ENCODE results near the gene PIH1D1.
"Not testable (repeated sequence)": the region's sequence is repeated elsewhere in the genome, so short reads cannot be mapped to it uniquely, and the experiment has no call there.

Gene PIH1D1

GRCh38 chr19:49481020-49481683, 29.5 kb upstream of the PIH1D1 start:
- no peak for DNase-seq (ENCODE audit: low read depth)

GRCh38 chr19:49479975-49480628, 28.5 kb upstream of the PIH1D1 start:
- no peak for DNase-seq (ENCODE audit: low read depth)

- DNase-seq (ENCODE audit: low read depth) = no peak
Observed at GRCh38 chr19:49475995-49476880, 24.6 kb upstream of the PIH1D1 start.

GRCh38 chr19:49475191-49475917, 23.7 kb upstream of the PIH1D1 start:
- no peak for DNase-seq (ENCODE audit: low read depth)

GRCh38 chr19:49474542-49474924, 22.9 kb upstream of the PIH1D1 start:
- no peak for DNase-seq (ENCODE audit: low read depth)

- DNase-seq (ENCODE audit: low read depth) = peak; percentile 83
Observed at GRCh38 chr19:49473868-49474541, 22.4 kb upstream of the PIH1D1 start, which contains the start of gene FLT3LG. FLT3LG (plus strand) TSS chr19:49474215; CDS start chr19:49474640, 425 bp downstream.

GRCh38 chr19:49473501-49473867, 21.9 kb upstream of the PIH1D1 start:
- not testable (repeated sequence) for DNase-seq (ENCODE audit: low read depth)

- DNase-seq (ENCODE audit: low read depth) = no peak
Observed at GRCh38 chr19:49472936-49473335, 21.3 kb upstream of the PIH1D1 start.

GRCh38 chr19:49470615-49470978, 19.0 kb upstream of the PIH1D1 start:
- no peak for DNase-seq (ENCODE audit: low read depth)

GRCh38 chr19:49469828-49470614, 18.4 kb upstream of the PIH1D1 start:
- peak; percentile 55 for DNase-seq (ENCODE audit: low read depth)

GRCh38 chr19:49468746-49469447, 17.3 kb upstream of the PIH1D1 start:
- DNase-seq (ENCODE audit: low read depth) = peak; percentile 80

- DNase-seq (ENCODE audit: low read depth) = no peak
Observed at GRCh38 chr19:49468199-49468598, 16.6 kb upstream of the PIH1D1 start.

- no peak for DNase-seq (ENCODE audit: low read depth)
Observed at GRCh38 chr19:49465371-49465770, 13.8 kb upstream of the PIH1D1 start.

- DNase-seq (ENCODE audit: low read depth) = no peak
Observed at GRCh38 chr19:49463960-49464740, 12.5 kb upstream of the PIH1D1 start.

GRCh38 chr19:49462492-49462891, 10.9 kb upstream of the PIH1D1 start:
- DNase-seq (ENCODE audit: low read depth) = no peak

- no peak for DNase-seq (ENCODE audit: low read depth)
Observed at GRCh38 chr19:49461656-49462055, 10.0 kb upstream of the PIH1D1 start.

- not testable (repeated sequence) for DNase-seq (ENCODE audit: low read depth)
Observed at GRCh38 chr19:49461130-49461529, 9.5 kb upstream of the PIH1D1 start.

GRCh38 chr19:49459388-49459787, 7.8 kb upstream of the PIH1D1 start:
- DNase-seq (ENCODE audit: low read depth) = no peak

- no peak for DNase-seq (ENCODE audit: low read depth)
Observed at GRCh38 chr19:49458567-49458903, 6.9 kb upstream of the PIH1D1 start.
